Occipital lobe (tissue), 2 donors: Measurements from ENCODE around the gene PRRT1. TPM values are rescaled to one million over a fixed set of nuclear protein-coding genes. Genes with fewer than 3 reads are reported as not detected.
"Not testable (repeated sequence)": the region's sequence is repeated elsewhere in the genome, so short reads cannot be mapped to it uniquely, and the experiment has no call there.

Experiments used
- DNase-seq: peaks from one replicate; lab custom pipeline; 2025; lab: John Stamatoyannopoulos, UW
- total RNA-seq: library from RNA; depleted of rRNA; stranded (reverse); fragments of >200 nt; gene quantifications from one replicate; pipeline ENCODE4 v1.2.3, GENCODE V29; 2014

The PRRT1 gene
- total RNA-seq, 1 donor from 2014 or later: 0.78 TPM

GRCh38 chr6:32152769-32153563 is 1.2 kb upstream of the PRRT1 start:
- no peak for DNase-seq

- no peak for DNase-seq
Measured at GRCh38 chr6:32151181-32151862, 417 bp downstream of the PRRT1 start.

GRCh38 chr6:32149932-32150870 is 1.5 kb downstream of the PRRT1 start:
- DNase-seq: no peak

- no peak for DNase-seq
Measured at GRCh38 chr6:32149092-32149755, 2.5 kb downstream of the PRRT1 start.

- no peak for DNase-seq
Measured at GRCh38 chr6:32148289-32149091, 3.2 kb downstream of the PRRT1 start.

GRCh38 chr6:32147401-32148132 is 4.2 kb downstream of the PRRT1 start:
- DNase-seq: no peak

GRCh38 chr6:32146687-32147086 is 5.1 kb downstream of the PRRT1 start:
- no peak for DNase-seq

GRCh38 chr6:32146287-32146686 is 5.5 kb downstream of the PRRT1 start:
- DNase-seq: no peak

- DNase-seq: not testable (repeated sequence)
Measured at GRCh38 chr6:32144238-32144637, 7.5 kb downstream of the PRRT1 start.

- no peak for DNase-seq
Measured at GRCh38 chr6:32140420-32141046, 11.2 kb downstream of the PRRT1 start.

- no peak for DNase-seq
Measured at GRCh38 chr6:32139590-32139989, 12.1 kb downstream of the PRRT1 start.

- DNase-seq: no peak
Measured at GRCh38 chr6:32137454-32137853, 14.3 kb downstream of the PRRT1 start.

GRCh38 chr6:32133786-32134185 is 18.0 kb downstream of the PRRT1 start:
- no peak for DNase-seq

- no peak for DNase-seq
Measured at GRCh38 chr6:32132110-32132509, 19.6 kb downstream of the PRRT1 start.

GRCh38 chr6:32131439-32131948 is 20.2 kb downstream of the PRRT1 start:
- DNase-seq: no peak

- no peak for DNase-seq
Measured at GRCh38 chr6:32129297-32130088, 22.2 kb downstream of the PRRT1 start.

- DNase-seq: no peak
Measured at GRCh38 chr6:32128751-32129296, 22.9 kb downstream of the PRRT1 start.
